GM12875 (cell line): ENCODE results near the gene LCOR.

Experiments used
- H3K4me3 ChIP-seq: one replicate; pipeline ENCODE4 v1.5.1; 2011; ENCODE audit warnings: low read depth, low read length, control low read depth
- CTCF ChIP-seq: IDR thresholded peaks from 2 replicates; pipeline ENCODE4 v1.5.1; 2011; ENCODE audit warnings: low read depth, mild to moderate bottlenecking, control low read depth, inconsistent platforms, low read length, moderate library complexity, borderline replicate concordance; ENCODE audit not compliant: insufficient read depth

Gene LCOR

GRCh38 chr10:96958071-96958470 is 126.0 kb downstream of the LCOR start:
- no peak for TF ChIP-seq CTCF
- no peak overlapping the region for H3K4me3 ChIP-seq

- no peak for TF ChIP-seq CTCF
- no peak overlapping the region for H3K4me3 ChIP-seq
Measured at GRCh38 chr10:96959733-96960132, 127.6 kb downstream of the LCOR start.

GRCh38 chr10:96960872-96961271 is 128.8 kb downstream of the LCOR start:
- H3K4me3 ChIP-seq: no peak overlapping the region
- no peak for TF ChIP-seq CTCF

- no peak overlapping the region for H3K4me3 ChIP-seq
- TF ChIP-seq CTCF: no peak
Measured at GRCh38 chr10:96964131-96964530, 132.0 kb downstream of the LCOR start.

- no peak overlapping the region for H3K4me3 ChIP-seq
- TF ChIP-seq CTCF: no peak
Measured at GRCh38 chr10:96967847-96968246, 135.7 kb downstream of the LCOR start.

- no peak overlapping the region for H3K4me3 ChIP-seq
- TF ChIP-seq CTCF: no peak
Measured at GRCh38 chr10:96968682-96969423, 136.8 kb downstream of the LCOR start.

GRCh38 chr10:96971324-96971723 is 139.2 kb downstream of the LCOR start:
- no peak for TF ChIP-seq CTCF
- no peak overlapping the region for H3K4me3 ChIP-seq
